Measurements from ENCODE around the gene NRP1.
"Not testable (repeated sequence)": the region's sequence is repeated elsewhere in the genome, so short reads cannot be mapped to it uniquely, and the experiment has no call there.

Gene NRP1

GRCh38 chr10:33302208-33302829 lies 32.1 kb downstream of the NRP1 start:
- CTCF ChIA-PET = no interaction called here
- no peak for TF ChIP-seq CTCF (IDR thresholded peaks at IDR 0.05; ENCODE audit: control extremely low read depth, extremely low read depth, low read depth, missing control alignments)
- DNase-seq (ENCODE audit: extremely low spot score) = no peak
- POLR2A ChIA-PET = no interaction called here

GRCh38 chr10:33301097-33301789 lies 33.2 kb downstream of the NRP1 start:
- CTCF ChIA-PET = no interaction called here

GRCh38 chr10:33300544-33300943 lies 33.9 kb downstream of the NRP1 start:
- DNase-seq (ENCODE audit: extremely low spot score); POLR2A ChIA-PET; CTCF ChIA-PET: not testable (repeated sequence)

More at GRCh38 chr10:33301097-33301789, 33.2 kb downstream of the NRP1 start:
- no peak for TF ChIP-seq CTCF (IDR thresholded peaks at IDR 0.05; ENCODE audit: control extremely low read depth, extremely low read depth, low read depth, missing control alignments)
- no peak for DNase-seq (ENCODE audit: extremely low spot score)
- POLR2A ChIA-PET = no interaction called here

- ChIA-PET CTCF (no interaction called here), POLR2A (no interaction called here)
- no peak for TF ChIP-seq CTCF (IDR thresholded peaks at IDR 0.05; ENCODE audit: control extremely low read depth, extremely low read depth, low read depth, missing control alignments)
- DNase-seq (ENCODE audit: extremely low spot score) = no peak
Observed at GRCh38 chr10:33298893-33299292, 35.6 kb downstream of the NRP1 start.

GRCh38 chr10:33298110-33298509 lies 36.4 kb downstream of the NRP1 start:
- ChIA-PET POLR2A (no interaction called here), CTCF (no interaction called here)
- TF ChIP-seq CTCF (IDR thresholded peaks at IDR 0.05; ENCODE audit: control extremely low read depth, extremely low read depth, low read depth, missing control alignments) = no peak

GRCh38 chr10:33295851-33296250 lies 38.6 kb downstream of the NRP1 start:
- no peak for TF ChIP-seq CTCF (IDR thresholded peaks at IDR 0.05; ENCODE audit: control extremely low read depth, extremely low read depth, low read depth, missing control alignments)
- POLR2A ChIA-PET = no interaction called here
- DNase-seq (ENCODE audit: extremely low spot score) = no peak
- CTCF ChIA-PET = interaction anchor here (1.0 kb wide), 1 partner anchor 8 kb away, joined by 3 read pairs; no protein-coding TSS in a partner anchor

More at GRCh38 chr10:33298110-33298509, 36.4 kb downstream of the NRP1 start:
- DNase-seq (ENCODE audit: extremely low spot score) = no peak

GRCh38 chr10:33293531-33294170 lies 40.8 kb downstream of the NRP1 start:
- CTCF ChIA-PET = no interaction called here
- DNase-seq (ENCODE audit: extremely low spot score) = no peak
- POLR2A ChIA-PET = no interaction called here
- TF ChIP-seq CTCF (IDR thresholded peaks at IDR 0.05; ENCODE audit: control extremely low read depth, extremely low read depth, low read depth, missing control alignments) = no peak

All from GM10248 (cell line).